Mesendoderm (in vitro differentiated cells): ENCODE results near the gene WDR45B.
"Not testable (repeated sequence)": the region's sequence is repeated elsewhere in the genome, so short reads cannot be mapped to it uniquely, and the experiment has no call there.

ENCODE experiments used
- DNase-seq: peaks from one replicate; pipeline ENCODE4 v3.0.0; 2013
- H2AK5ac ChIP-seq: 2 replicates; pipeline ENCODE4 v1.6.1; 2013; ENCODE audit warnings: low read length, inconsistent platforms
- H2BK120ac ChIP-seq: 2 replicates; pipeline ENCODE4 v1.6.1; 2013; ENCODE audit warnings: low read depth, mild to moderate bottlenecking, low read length, moderate library complexity, mixed read lengths
- H2BK15ac ChIP-seq: replicated peaks from 2 replicates; pipeline ENCODE4 v1.6.1; 2013; ENCODE audit warnings: low read depth, mild to moderate bottlenecking, moderate library complexity
- H2BK5ac ChIP-seq: 2 replicates; pipeline ENCODE4 v1.6.1; 2013; ENCODE audit warnings: low read length, inconsistent platforms
- H3K18ac ChIP-seq: 2 replicates; pipeline ENCODE4 v1.6.1; 2013; ENCODE audit warnings: mild to moderate bottlenecking, low read length, mixed read lengths
- H3K23ac ChIP-seq: one replicate; pipeline ENCODE4 v1.6.1; 2013; ENCODE audit warnings: low read length
- H3K27ac ChIP-seq: 2 replicates; pipeline ENCODE4 v1.5.1; 2013; ENCODE audit warnings: low read depth, mild to moderate bottlenecking, inconsistent platforms, low read length, moderate library complexity
- H3K27me3 ChIP-seq: 2 replicates; pipeline ENCODE4 v1.6.1; 2013; ENCODE audit warnings: low read length, control low read depth, mild to moderate bottlenecking, inconsistent platforms; ENCODE audit not compliant: insufficient read depth, poor library complexity
- H3K36me3 ChIP-seq: 2 replicates; pipeline ENCODE4 v1.6.1; 2013; ENCODE audit warnings: low read length, inconsistent platforms; ENCODE audit not compliant: control insufficient read depth, insufficient read depth
- H3K4ac ChIP-seq: one replicate; pipeline ENCODE4 v1.6.1; 2013; ENCODE audit warnings: low read depth, mild to moderate bottlenecking, low read length, moderate library complexity
- H3K4me1 ChIP-seq: 2 replicates; pipeline ENCODE4 v1.6.1; 2013; ENCODE audit warnings: low read depth, low read length, inconsistent platforms; ENCODE audit not compliant: control insufficient read depth
- H3K4me2 ChIP-seq: 2 replicates; pipeline ENCODE4 v1.6.1; 2013; ENCODE audit warnings: low read length
- H3K4me3 ChIP-seq: 2 replicates; pipeline ENCODE4 v1.5.1; 2013; ENCODE audit warnings: mild to moderate bottlenecking, low read length
- H3K56ac ChIP-seq: one replicate; pipeline ENCODE4 v1.6.1; 2013; ENCODE audit warnings: low read length
- H3K79me1 ChIP-seq: 2 replicates; pipeline ENCODE4 v1.6.1; 2013; ENCODE audit warnings: low read length, inconsistent platforms
- H3K79me2 ChIP-seq: 2 replicates; pipeline ENCODE4 v1.6.1; 2013; ENCODE audit warnings: mild to moderate bottlenecking, low read length; ENCODE audit not compliant: control insufficient read depth, insufficient read depth
- H3K9ac ChIP-seq: 2 replicates; pipeline ENCODE4 v1.6.1; 2013; ENCODE audit warnings: low read length, inconsistent platforms
- H4K5ac ChIP-seq: one replicate; pipeline ENCODE4 v1.6.1; 2013; ENCODE audit warnings: low read length
- H4K8ac ChIP-seq: one replicate; pipeline ENCODE4 v1.6.1; 2013; ENCODE audit warnings: low read depth, mild to moderate bottlenecking, control low read depth, low read length, moderate library complexity
- WGBS: extraction: QIAGEN DNeasy Blood & Tissue Kit; methylation state at CpG from one replicate; pipeline ENCODE4 v1.1.7; 2013; ENCODE audit warnings: low lambda C conversion rate, missing lambda C conversion rate; ENCODE audit not compliant: insufficient coverage; ENCODE audit errors: extremely low coverage; 5-methylcytosine and 5-hydroxymethylcytosine counted together

WDR45B gene

DNA sequence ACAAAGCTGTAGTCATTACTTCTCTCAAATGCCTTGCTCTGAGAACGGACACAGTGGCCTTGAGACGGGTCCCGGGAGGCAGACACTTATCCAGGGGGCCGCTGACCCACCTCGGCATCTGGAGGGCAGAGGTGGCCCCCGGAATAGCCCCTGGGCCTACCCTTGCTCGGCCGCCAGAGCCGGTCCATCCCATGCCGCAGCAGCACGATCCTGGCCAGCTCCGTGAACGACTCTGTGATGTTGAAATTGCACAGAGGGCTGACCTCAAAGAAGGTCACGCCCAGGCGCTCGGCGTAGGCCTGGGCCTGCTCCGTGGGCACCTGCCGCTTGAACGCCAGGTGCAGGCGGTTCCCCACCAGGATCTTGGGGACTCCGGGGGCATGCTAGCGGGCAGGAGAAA is 10.1 kb upstream of the WDR45B start:
- no CpG with 5 or more reads among the region's 23 CpGs for WGBS
- Histone ChIP-seq H2AK5ac (no peak overlapping the region), H3K9ac (no peak overlapping the region), H3K36me3 (no peaks in the 10 kb centered on the region), H3K4ac (no peak overlapping the region), H2BK15ac (no peak overlapping the region), H3K27ac (no peak overlapping the region), H2BK5ac (no peak overlapping the region), H3K23ac (no peak overlapping the region), H3K79me2 (no peaks in the 10 kb centered on the region), H4K5ac (no peak overlapping the region), H3K79me1 (no peaks in the 10 kb centered on the region), H2BK120ac (no peak overlapping the region), H3K4me1 (no peaks in the 10 kb centered on the region), H3K18ac (no peak overlapping the region), H4K8ac (no peak overlapping the region), H3K27me3 (no peaks in the 10 kb centered on the region), H3K4me3 (no peak overlapping the region), H3K56ac (no peak overlapping the region), H3K4me2 (no peak overlapping the region)
- no peak for DNase-seq

DNA sequence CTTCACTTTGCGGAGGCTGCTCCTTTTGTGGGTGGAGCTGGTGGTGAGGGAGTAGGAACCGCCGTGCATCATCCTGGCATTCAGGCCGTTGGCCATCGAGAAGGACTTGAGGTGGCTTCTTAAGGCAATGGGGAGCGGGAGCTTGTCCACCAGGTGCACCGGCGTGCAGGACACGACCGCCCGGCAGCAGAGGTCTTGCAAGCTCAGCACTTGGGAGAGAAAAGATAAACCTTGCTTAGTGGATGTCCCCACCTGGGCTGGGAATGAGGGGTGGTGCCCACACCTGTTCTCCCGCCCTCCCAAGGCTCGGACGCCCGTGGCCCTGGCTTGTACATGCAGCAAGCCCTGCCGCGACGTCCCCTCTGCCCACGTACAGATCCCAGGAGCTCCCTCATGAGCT is 9.7 kb upstream of the WDR45B start:
- no peaks in the 10 kb centered on the region for H3K4me1 ChIP-seq
- no peak overlapping the region for H3K18ac ChIP-seq
- no peak overlapping the region for H4K8ac ChIP-seq
- no peak overlapping the region for H4K5ac ChIP-seq
- no peak for DNase-seq
- no peak overlapping the region for H2BK5ac ChIP-seq
- H2BK15ac ChIP-seq: no peak overlapping the region
- no peak overlapping the region for H2BK120ac ChIP-seq
- H3K79me2 ChIP-seq: no peaks in the 10 kb centered on the region
- H3K27ac ChIP-seq: no peak overlapping the region
- no peak overlapping the region for H3K9ac ChIP-seq
- no peak overlapping the region for H2AK5ac ChIP-seq
- WGBS: no CpG with 5 or more reads among the region's 19 CpGs
- no peak overlapping the region for H3K4ac ChIP-seq
- H3K23ac ChIP-seq: no peak overlapping the region
- no peaks in the 10 kb centered on the region for H3K27me3 ChIP-seq
- no peaks in the 10 kb centered on the region for H3K79me1 ChIP-seq
- no peak overlapping the region for H3K4me3 ChIP-seq
- no peak overlapping the region for H3K4me2 ChIP-seq
- H3K36me3 ChIP-seq: no peaks in the 10 kb centered on the region
- H3K56ac ChIP-seq: no peak overlapping the region

DNA sequence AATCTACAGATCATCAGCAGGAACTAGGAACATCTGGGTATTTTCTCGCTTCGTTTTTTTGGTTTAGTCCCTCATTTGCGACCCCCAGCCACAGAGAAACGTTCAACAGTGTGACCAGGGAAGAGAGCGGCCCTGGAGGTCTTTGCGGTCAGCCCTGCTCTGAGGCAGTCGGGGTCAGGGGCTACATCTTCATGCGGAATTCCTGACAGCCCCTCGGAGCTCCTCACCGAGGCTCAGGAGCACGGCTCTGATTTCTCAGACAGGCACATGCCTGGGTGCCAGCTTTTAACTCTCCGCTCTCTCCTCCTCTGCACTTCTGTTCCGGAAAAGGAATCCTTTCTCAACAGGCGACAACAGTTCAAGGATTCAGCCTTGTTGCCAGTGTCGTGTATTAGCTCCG is 8.0 kb upstream of the WDR45B start:
- Histone ChIP-seq H3K18ac (no peak overlapping the region), H3K56ac (no peak overlapping the region), H3K27me3 (no peaks in the 10 kb centered on the region), H3K79me1 (no peaks in the 10 kb centered on the region), H2AK5ac (no peak overlapping the region), H3K36me3 (no peaks in the 10 kb centered on the region), H2BK5ac (no peak overlapping the region), H3K4me3 (no peak overlapping the region), H4K5ac (no peak overlapping the region), H3K9ac (no peak overlapping the region), H3K4me2 (no peak overlapping the region), H2BK120ac (no peak overlapping the region), H3K79me2 (no peaks in the 10 kb centered on the region), H3K27ac (no peak overlapping the region), H3K4ac (no peak overlapping the region), H2BK15ac (no peak overlapping the region), H4K8ac (no peak overlapping the region), H3K4me1 (no peaks in the 10 kb centered on the region), H3K23ac (no peak overlapping the region)
- DNase-seq: no peak
- no CpG with 5 or more reads among the region's 16 CpGs for WGBS

DNA sequence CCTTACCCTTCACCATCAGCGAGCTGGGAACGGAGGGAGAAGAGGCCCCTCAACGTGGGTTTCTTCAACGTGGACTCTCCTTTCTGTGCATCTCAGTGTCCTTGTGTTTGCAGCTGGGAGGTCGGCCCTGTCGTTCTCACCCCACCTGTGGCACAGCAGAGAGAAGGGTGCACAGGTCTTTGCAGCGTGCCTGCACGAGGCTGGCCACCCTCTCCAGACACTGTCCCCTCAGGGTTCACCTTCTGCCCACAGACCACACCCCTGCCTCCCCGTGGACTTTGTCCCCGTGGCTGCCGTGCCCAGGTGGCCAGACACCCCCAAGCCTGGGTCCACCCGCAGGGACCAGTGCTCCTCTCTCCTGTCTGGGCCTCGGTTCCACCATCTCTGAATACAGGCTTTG is 7.3 kb upstream of the WDR45B start:
- H4K5ac ChIP-seq: no peak overlapping the region
- H3K36me3 ChIP-seq: no peaks in the 10 kb centered on the region
- H3K56ac ChIP-seq: no peak overlapping the region
- H3K79me1 ChIP-seq: no peaks in the 10 kb centered on the region
- H3K9ac ChIP-seq: no peak overlapping the region
- no peak overlapping the region for H4K8ac ChIP-seq
- no peak overlapping the region for H3K4me2 ChIP-seq
- WGBS: no CpG with 5 or more reads among the region's 13 CpGs
- no peak overlapping the region for H3K23ac ChIP-seq
- H3K4ac ChIP-seq: no peak overlapping the region
- no peak overlapping the region for H2AK5ac ChIP-seq
- H2BK5ac ChIP-seq: no peak overlapping the region
- no peaks in the 10 kb centered on the region for H3K79me2 ChIP-seq
- H3K27me3 ChIP-seq: no peaks in the 10 kb centered on the region
- H3K4me3 ChIP-seq: no peak overlapping the region
- no peaks in the 10 kb centered on the region for H3K4me1 ChIP-seq
- H3K18ac ChIP-seq: no peak overlapping the region
- no peak overlapping the region for H2BK120ac ChIP-seq
- no peak overlapping the region for H2BK15ac ChIP-seq
- H3K27ac ChIP-seq: no peak overlapping the region
- no peak for DNase-seq

DNA sequence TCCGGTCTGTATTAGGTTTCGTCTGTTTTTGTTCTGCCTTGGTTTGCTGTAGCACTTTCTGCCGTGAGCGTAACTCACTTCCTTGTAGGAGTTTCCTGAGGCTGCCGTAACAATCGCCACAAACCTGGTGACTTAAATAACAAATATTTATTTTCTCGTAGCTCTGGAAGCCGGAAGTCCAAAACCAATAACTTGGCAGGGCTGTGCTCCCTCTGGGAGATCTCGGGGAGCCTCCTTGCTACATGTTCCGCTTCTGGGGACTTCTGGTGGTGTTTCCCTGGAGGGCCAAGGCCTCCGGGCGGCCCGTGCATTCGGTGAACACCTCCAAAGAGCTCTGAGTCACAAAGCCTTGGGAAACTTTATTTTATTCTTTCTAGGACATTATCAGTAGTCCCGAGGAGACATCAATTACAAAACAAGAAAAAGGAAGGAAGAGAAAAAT is 6.8 kb upstream of the WDR45B start:
- Histone ChIP-seq H2BK120ac (no peak overlapping the region), H3K27ac (no peak overlapping the region), H3K23ac (no peak overlapping the region), H3K27me3 (no peaks in the 10 kb centered on the region), H3K56ac (no peak overlapping the region), H3K4me3 (no peak overlapping the region), H3K4me1 (no peaks in the 10 kb centered on the region), H2BK15ac (no peak overlapping the region), H3K9ac (no peak overlapping the region), H3K79me2 (no peaks in the 10 kb centered on the region), H3K18ac (no peak overlapping the region), H3K36me3 (no peaks in the 10 kb centered on the region), H3K4me2 (no peak overlapping the region), H3K79me1 (no peaks in the 10 kb centered on the region), H2AK5ac (no peak overlapping the region), H4K5ac (no peak overlapping the region), H3K4ac (no peak overlapping the region), H4K8ac (no peak overlapping the region), H2BK5ac (no peak overlapping the region)
- DNase-seq: no peak
- no CpG with 5 or more reads among the region's 15 CpGs for WGBS

DNA sequence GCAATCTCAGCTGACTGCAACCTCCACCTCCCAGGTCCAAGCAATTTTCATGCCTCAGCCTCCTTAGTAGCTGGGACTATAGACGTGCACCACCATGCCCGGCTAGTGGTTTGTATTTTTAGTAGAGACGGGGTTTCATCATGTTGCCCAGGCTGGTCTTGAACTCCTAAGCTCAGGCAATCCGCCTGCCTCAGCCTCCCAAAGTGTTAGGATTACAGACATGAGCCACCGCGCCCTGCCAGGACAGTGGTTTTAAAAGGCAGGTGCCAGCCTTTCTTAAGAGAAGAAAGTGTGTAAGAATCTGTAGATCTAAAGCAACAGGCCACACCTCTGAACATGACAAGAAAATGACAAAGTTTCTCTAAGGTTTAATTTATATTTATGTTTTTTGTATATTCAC is 6.4 kb upstream of the WDR45B start:
- no CpG with 5 or more reads among the region's 6 CpGs for WGBS
- H3K56ac ChIP-seq, H3K9ac ChIP-seq, H2BK120ac ChIP-seq, DNase-seq, H2AK5ac ChIP-seq, H3K4ac ChIP-seq, H2BK5ac ChIP-seq, H4K5ac ChIP-seq, H3K4me2 ChIP-seq, H3K36me3 ChIP-seq, H2BK15ac ChIP-seq, H3K27me3 ChIP-seq, H3K79me2 ChIP-seq, H3K23ac ChIP-seq, H3K18ac ChIP-seq, H4K8ac ChIP-seq, H3K4me3 ChIP-seq, H3K79me1 ChIP-seq, H3K4me1 ChIP-seq, H3K27ac ChIP-seq: not testable (repeated sequence)
